HL-60 (cell line): ENCODE measurements around the gene ELMO1.

Experiments used
- CTCF ChIP-seq: IDR thresholded peaks from one replicate; pipeline ENCODE4 v1.5.1; 2011; ENCODE audit warnings: low read length, control low read depth, inconsistent platforms; ENCODE audit not compliant: insufficient read depth
- REST ChIP-seq: IDR thresholded peaks from 2 replicates; pipeline ENCODE4 v1.6.1; 2012; ENCODE audit warnings: low read depth; ENCODE audit not compliant: insufficient replicate concordance

- TF ChIP-seq REST (no peak), CTCF (no peak)
These were observed 551.6 kb downstream of the ELMO1 start for GRCh38 chr7:36896956-36897590.
